Right atrium auricular region (tissue), 2 donors: ENCODE data around the gene CCPG1. TPM values are rescaled to one million over a fixed set of nuclear protein-coding genes. Genes with fewer than 3 reads are reported as not detected.

ENCODE experiments used
- DNase-seq: peaks from one replicate; pipeline ENCODE4 v3.0.0-alpha.2; 2019; ENCODE audit warnings: low spot score
- H3K27ac ChIP-seq, 2 donors: fragments of 200-600 bp; sonication (generic); 1 replicate in 1 of 2; 2 replicates in 1 of 2; pipeline ENCODE4 v1.5.1; 2016 to 2019
- H3K27me3 ChIP-seq, 2 donors: fragments of 200-600 bp; sonication (generic); one replicate each; pipeline versions ENCODE4 v1.5.1 to v1.6.0; 2017 to 2019
- H3K36me3 ChIP-seq: fragments of 200-600 bp; sonication (generic); one replicate; pipeline ENCODE4 v1.5.1; 2016
- H3K4me1 ChIP-seq, 2 donors: fragments of 200-600 bp; sonication (generic); one replicate each; pipeline versions ENCODE4 v1.5.1 to v1.6.0; 2017 to 2019
- H3K4me3 ChIP-seq, 2 donors: fragments of 200-600 bp; sonication (generic); 1 replicate in 1 of 2; 2 replicates in 1 of 2; pipeline ENCODE4 v1.5.1; 2017 to 2019; ENCODE audit warnings: mild to moderate bottlenecking in 1 of 2, moderate library complexity in 1 of 2
- H3K9me3 ChIP-seq, 2 donors: fragments of 200-600 bp; sonication (generic); one replicate each; pipeline ENCODE4 v1.5.1; 2019
- CTCF ChIP-seq, 2 donors: fragments of 200-600 bp; sonication (generic); IDR thresholded peaks; one replicate each; pipeline ENCODE4 v1.5.1; 2019; ENCODE audit warnings: antibody characterized with exemption in 2 of 2
- total RNA-seq, 2 donors: library from RNA; depleted of rRNA; stranded (reverse); fragments of >200 nt; gene quantifications; one replicate each; pipeline ENCODE4 v1.1.0, GENCODE V29; 2016

The CCPG1 gene
- total RNA-seq, 2 donors from 2014 or later: 54.7 to 81.4 TPM

- no peaks in the 10 kb centered on the region for H3K27me3 ChIP-seq
- peaks cover 19% of the 10 kb centered on the region for H3K36me3 ChIP-seq
- no peak overlapping the region for H3K4me3 ChIP-seq
- TF ChIP-seq CTCF (IDR thresholded peaks at IDR 0.05): no peak
- H3K9me3 ChIP-seq: no peaks in the 10 kb centered on the region
- no peak for DNase-seq
- H3K4me1 ChIP-seq: no peaks in the 10 kb centered on the region
- no peak overlapping the region for H3K27ac ChIP-seq
These were observed 73.8 kb downstream of the CCPG1 start for GRCh38 chr15:55334371-55334770.

GRCh38 chr15:55327387-55327786 lies 80.8 kb downstream of the CCPG1 start:
- TF ChIP-seq CTCF (IDR thresholded peaks at IDR 0.05): no peak
- H3K27ac ChIP-seq: no peak overlapping the region
- no peaks in the 10 kb centered on the region for H3K9me3 ChIP-seq
- peaks cover 15% of the 10 kb centered on the region for H3K36me3 ChIP-seq
- no peaks in the 10 kb centered on the region for H3K4me1 ChIP-seq
- no peaks in the 10 kb centered on the region for H3K27me3 ChIP-seq
- no peak for DNase-seq
- H3K4me3 ChIP-seq: no peak overlapping the region

DNA sequence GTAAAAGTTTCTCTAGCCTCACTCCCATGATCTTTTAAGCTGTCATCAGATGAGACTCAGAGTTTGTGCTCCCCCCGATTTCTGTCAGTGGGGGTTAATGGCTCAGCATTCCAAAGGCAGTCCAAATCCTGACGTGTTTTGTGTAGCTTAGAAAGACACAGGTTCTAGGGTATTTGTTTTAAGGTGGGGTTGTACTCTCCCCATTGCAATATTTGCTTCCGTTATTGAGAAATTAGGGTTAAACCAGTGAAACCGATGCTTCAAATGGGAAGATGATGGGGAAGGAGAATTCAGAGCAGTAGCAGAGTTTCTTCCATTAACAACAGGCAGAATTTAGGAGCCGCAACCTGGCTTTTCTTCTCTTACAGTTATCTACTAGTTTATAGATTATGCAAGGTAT lies 85.7 kb downstream of the CCPG1 start:
- no peaks in the 10 kb centered on the region for H3K27me3 ChIP-seq
- no peak for TF ChIP-seq CTCF (IDR thresholded peaks at IDR 0.05)
- H3K4me3 ChIP-seq: no peak overlapping the region
- no peak overlapping the region for H3K27ac ChIP-seq
- DNase-seq: no peak
- H3K36me3 ChIP-seq: no peaks in the 10 kb centered on the region
- H3K9me3 ChIP-seq: no peaks in the 10 kb centered on the region
- peaks cover 0 to 21% of the 10 kb centered on the region in 2 donors for H3K4me1 ChIP-seq

DNA sequence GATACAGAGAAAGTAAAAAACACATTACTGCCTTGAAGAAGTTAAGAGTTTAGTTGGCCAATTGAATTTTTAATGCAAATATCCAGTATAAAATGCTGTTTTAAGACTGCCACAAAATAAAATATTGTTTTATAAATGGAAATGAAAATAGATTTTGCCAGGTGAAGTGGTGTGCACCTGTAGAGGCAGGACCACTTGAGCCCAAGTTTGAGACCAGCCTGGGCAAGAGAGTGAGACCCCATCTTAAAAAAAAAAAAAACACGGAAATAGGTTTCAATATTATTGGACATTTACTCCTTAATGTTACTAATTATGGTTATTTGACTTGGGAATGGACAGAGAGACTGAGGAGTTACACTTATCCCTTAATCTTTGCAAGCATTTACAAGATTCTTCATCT lies 87.2 kb downstream of the CCPG1 start:
- H3K4me3 ChIP-seq: no peak overlapping the region
- TF ChIP-seq CTCF (IDR thresholded peaks at IDR 0.05): no peak
- H3K4me1 ChIP-seq: peaks cover 0 to 28% of the 10 kb centered on the region in 2 donors
- no peak for DNase-seq
- no peaks in the 10 kb centered on the region for H3K27me3 ChIP-seq
- no peaks in the 10 kb centered on the region for H3K36me3 ChIP-seq
- H3K27ac ChIP-seq: no peak overlapping the region
- no peaks in the 10 kb centered on the region for H3K9me3 ChIP-seq

GRCh38 chr15:55320238-55320550 lies 88.0 kb downstream of the CCPG1 start:
- no peaks in the 10 kb centered on the region for H3K36me3 ChIP-seq
- no peak for DNase-seq
- H3K4me3 ChIP-seq: no peak overlapping the region
- no peak overlapping the region for H3K27ac ChIP-seq
- H3K4me1 ChIP-seq: peaks cover 0 to 28% of the 10 kb centered on the region in 2 donors
- no peak for TF ChIP-seq CTCF (IDR thresholded peaks at IDR 0.05)
- H3K27me3 ChIP-seq: no peaks in the 10 kb centered on the region
- no peaks in the 10 kb centered on the region for H3K9me3 ChIP-seq

DNA sequence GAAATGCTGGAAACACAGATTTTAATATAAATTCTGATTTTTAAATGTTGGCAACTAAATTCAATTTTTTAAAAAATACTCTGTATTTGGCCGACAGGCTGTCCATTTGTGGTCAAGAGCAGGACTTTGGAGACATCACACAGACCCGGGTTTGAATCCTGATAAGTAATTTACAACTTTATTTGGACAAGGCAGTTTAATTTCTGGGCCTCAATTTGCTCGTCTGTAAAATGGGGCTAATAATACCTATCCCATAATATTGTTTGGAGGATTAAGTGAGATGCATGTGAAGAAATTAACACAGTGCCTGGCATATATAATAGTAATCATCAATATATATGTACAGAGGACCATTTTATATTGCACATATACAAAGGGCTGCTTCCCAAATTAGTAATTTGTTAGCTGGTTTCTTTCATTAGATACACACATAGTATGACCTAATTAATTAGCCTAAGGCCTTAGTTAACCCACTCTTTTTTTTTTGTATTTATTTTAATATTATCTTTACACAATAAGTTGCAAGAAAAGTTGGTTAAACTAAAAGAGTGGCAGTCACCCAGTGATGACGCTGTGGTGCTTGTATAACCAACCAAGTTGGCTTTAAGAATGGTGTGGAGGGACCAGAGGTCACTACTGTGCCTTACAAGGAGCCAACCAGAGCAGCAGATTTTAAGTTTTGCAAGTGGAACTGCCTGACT lies 88.5 kb downstream of the CCPG1 start:
- H3K9me3 ChIP-seq: no peaks in the 10 kb centered on the region
- TF ChIP-seq CTCF (IDR thresholded peaks at IDR 0.05): no peak
- no peaks in the 10 kb centered on the region for H3K27me3 ChIP-seq
- H3K4me1 ChIP-seq: peaks cover 0 to 28% of the 10 kb centered on the region in 2 donors
- DNase-seq: no peak
- peak overlapping the region; percentile 76 to 82 for H3K4me3 ChIP-seq
- H3K36me3 ChIP-seq: no peaks in the 10 kb centered on the region
- peak overlapping the region; percentile 79 to 95 for H3K27ac ChIP-seq
